ENCODE results near the gene RPL13.

- TF ChIP-seq, protein P1, sequence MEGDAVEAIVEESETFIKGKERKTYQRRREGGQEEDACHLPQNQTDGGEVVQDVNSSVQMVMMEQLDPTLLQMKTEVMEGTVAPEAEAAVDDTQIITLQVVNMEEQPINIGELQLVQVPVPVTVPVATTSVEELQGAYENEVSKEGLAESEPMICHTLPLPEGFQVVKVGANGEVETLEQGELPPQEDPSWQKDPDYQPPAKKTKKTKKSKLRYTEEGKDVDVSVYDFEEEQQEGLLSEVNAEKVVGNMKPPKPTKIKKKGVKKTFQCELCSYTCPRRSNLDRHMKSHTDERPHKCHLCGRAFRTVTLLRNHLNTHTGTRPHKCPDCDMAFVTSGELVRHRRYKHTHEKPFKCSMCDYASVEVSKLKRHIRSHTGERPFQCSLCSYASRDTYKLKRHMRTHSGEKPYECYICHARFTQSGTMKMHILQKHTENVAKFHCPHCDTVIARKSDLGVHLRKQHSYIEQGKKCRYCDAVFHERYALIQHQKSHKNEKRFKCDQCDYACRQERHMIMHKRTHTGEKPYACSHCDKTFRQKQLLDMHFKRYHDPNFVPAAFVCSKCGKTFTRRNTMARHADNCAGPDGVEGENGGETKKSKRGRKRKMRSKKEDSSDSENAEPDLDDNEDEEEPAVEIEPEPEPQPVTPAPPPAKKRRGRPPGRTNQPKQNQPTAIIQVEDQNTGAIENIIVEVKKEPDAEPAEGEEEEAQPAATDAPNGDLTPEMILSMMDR (IDR thresholded peaks at IDR 0.05) = no peak
- no peak for TF ChIP-seq POLR2A (IDR thresholded peaks at IDR 0.05)
Observed at GRCh38 chr16:89572073-89572484, 11.6 kb downstream of the RPL13 start.

All from thyroid gland (tissue), 4 donors.